Measurements from ENCODE around the gene DGKQ.

- TF ChIP-seq OSR1 (CRISPR knock-in tag; IDR thresholded peaks at IDR 0.05) (no peak), ARNTL (CRISPR knock-in tag; IDR thresholded peaks at IDR 0.05; ENCODE audit: borderline replicate concordance, low read depth) (no peak), PATZ1 (CRISPR knock-in tag; IDR thresholded peaks at IDR 0.05; ENCODE audit: borderline replicate concordance) (no peak)
Observed at GRCh38 chr4:1011022-1011665, 37.8 kb upstream of the DGKQ start, which contains the start of gene FGFRL1.
